HepG2 (cell line): ENCODE measurements around the gene PFKFB4. TPM values are rescaled to one million over a fixed set of nuclear protein-coding genes. Genes with fewer than 3 reads are reported as not detected.

Source experiments
- ARHGAP35 ChIP-seq: sonication (generic); formaldehyde crosslinking; IDR thresholded peaks from 2 replicates; pipeline ENCODE4 v1.9.0; 2022; ENCODE audit warnings: mild to moderate bottlenecking, inconsistent platforms, moderate library complexity, missing genetic modification reagents, borderline replicate concordance
- BHLHE40 ChIP-seq: IDR thresholded peaks from 2 replicates; pipeline ENCODE4 v1.6.1; 2011; ENCODE audit warnings: low read length, improper control_type of control experiment
- CBX1 ChIP-seq: IDR thresholded peaks from one replicate; pipeline ENCODE4 v1.6.1; 2016; ENCODE audit warnings: antibody characterized with exemption, low read depth
- CENPT ChIP-seq: sonication (generic); formaldehyde crosslinking; IDR thresholded peaks from 2 replicates; pipeline ENCODE4 v1.8.0; 2022; ENCODE audit warnings: low read depth, mild to moderate bottlenecking, moderate library complexity, missing genetic modification reagents
- HIVEP1 ChIP-seq: sonication (generic); formaldehyde crosslinking; IDR thresholded peaks from 2 replicates; pipeline ENCODE4 v1.4.0; 2020; ENCODE audit warnings: mild to moderate bottlenecking, missing genetic modification reagents
- KDM6A ChIP-seq: IDR thresholded peaks from 2 replicates; pipeline ENCODE4 v1.6.1; 2016; ENCODE audit warnings: low read depth
- LCORL ChIP-seq, 2 experiments: fragments of 450-650 bp in 1 of 2; sonication (generic) in 1 of 2; formaldehyde crosslinking in 1 of 2; IDR thresholded peaks; 2 replicates each; pipeline versions ENCODE4 v1.5.0 to v1.6.1; 2017 to 2020; ENCODE audit warnings: antibody characterized with exemption in 1 of 2, missing genetic modification reagents in 1 of 2
- NR2C2 ChIP-seq: sonication (generic); formaldehyde crosslinking; IDR thresholded peaks from 2 replicates; pipeline ENCODE4 v1.4.0; 2020; ENCODE audit warnings: missing genetic modification reagents, mild to moderate bottlenecking, moderate library complexity, borderline replicate concordance
- PCBP1 ChIP-seq: fragments of 200-400 bp; formaldehyde crosslinking; IDR thresholded peaks from 2 replicates; pipeline ENCODE4 v1.6.1; 2017; ENCODE audit warnings: mild to moderate bottlenecking, low read depth, low read length, borderline replicate concordance
- POLR2AphosphoS5 ChIP-seq: IDR thresholded peaks from 2 replicates; pipeline ENCODE4 v1.6.1; 2012; ENCODE audit warnings: low read depth, low read length
- SP140L ChIP-seq: sonication (generic); formaldehyde crosslinking; IDR thresholded peaks from 2 replicates; pipeline ENCODE4 v1.4.0; 2020; ENCODE audit warnings: missing genetic modification reagents, borderline replicate concordance
- STAT5B ChIP-seq: sonication (generic); formaldehyde crosslinking; IDR thresholded peaks from 2 replicates; pipeline ENCODE4 v1.4.0; 2020; ENCODE audit warnings: missing genetic modification reagents
- TGIF2 ChIP-seq: IDR thresholded peaks from 2 replicates; pipeline ENCODE4 v1.6.1; 2016; ENCODE audit warnings: control low read depth, missing compliant biosample characterization
- ZBTB8A ChIP-seq: sonication (generic); formaldehyde crosslinking; IDR thresholded peaks from 2 replicates; pipeline ENCODE4 v1.4.0; 2020; ENCODE audit warnings: mild to moderate bottlenecking, low read depth, missing genetic modification reagents, borderline replicate concordance
- ZNF20 ChIP-seq: sonication (generic); formaldehyde crosslinking; IDR thresholded peaks from 2 replicates; pipeline ENCODE4 v1.4.0; 2020; ENCODE audit warnings: mild to moderate bottlenecking, moderate library complexity, missing genetic modification reagents
- ZNF430 ChIP-seq: sonication (generic); formaldehyde crosslinking; IDR thresholded peaks from 2 replicates; pipeline ENCODE4 v1.9.0; 2021; ENCODE audit warnings: mild to moderate bottlenecking, missing genetic modification reagents
- ZNF557 ChIP-seq: sonication (generic); formaldehyde crosslinking; IDR thresholded peaks from 2 replicates; pipeline ENCODE4 v1.4.0; 2020; ENCODE audit warnings: missing genetic modification reagents
- ZNF598 ChIP-seq: sonication (generic); formaldehyde crosslinking; IDR thresholded peaks from 2 replicates; pipeline ENCODE4 v1.5.1; 2020; ENCODE audit warnings: mild to moderate bottlenecking, missing genetic modification reagents, borderline replicate concordance
- ZNF619 ChIP-seq: sonication (generic); formaldehyde crosslinking; IDR thresholded peaks from 2 replicates; pipeline ENCODE4 v1.4.0; 2020; ENCODE audit warnings: mild to moderate bottlenecking, missing genetic modification reagents
- ZNF709 ChIP-seq: sonication (generic); formaldehyde crosslinking; IDR thresholded peaks from 2 replicates; pipeline ENCODE4 v1.5.0; 2020; ENCODE audit warnings: mild to moderate bottlenecking, missing genetic modification reagents
- ZNF883 ChIP-seq: sonication (generic); formaldehyde crosslinking; IDR thresholded peaks from 2 replicates; pipeline ENCODE4 v1.5.1; 2020; ENCODE audit warnings: mild to moderate bottlenecking, missing genetic modification reagents; ENCODE audit errors: not compliant biosample characterization
- polyA plus RNA-seq, 8 experiments: library from polyadenylated mRNA; depleted of rRNA in 3 of 8; stranded (reverse) in 7 of 8; unstranded in 1 of 8; fragments of >200 nt; fragmentation: Illumina TruSeq in 4 of 8; extraction: Trizol in 4 of 8; gene quantifications; 2 replicates each; pipeline versions ENCODE4 v1.2.1 to v1.2.3, GENCODE V29; 2011 to 2016; ENCODE audit warnings: low read depth in 4 of 8, missing spikeins in 1 of 8, mixed read lengths in 1 of 8; ENCODE audit not compliant: insufficient read depth in 1 of 8
- total RNA-seq, 5 experiments: library from RNA; depleted of rRNA; stranded (reverse); fragments of >200 nt; fragmentation: Illumina TruSeq; extraction: Trizol; gene quantifications; 2 replicates each; pipeline ENCODE4 v1.2.3, GENCODE V29; 2016; ENCODE audit warnings: low read depth in 1 of 5
- TF ChIP-seq, protein P1 (sequence below), 2 experiments: sonication (generic) in 1 of 2; formaldehyde crosslinking in 1 of 2; IDR thresholded peaks; 2 replicates each; pipeline versions ENCODE4 v1.4.0 to v1.6.1; 2018 to 2020; ENCODE audit warnings: missing genetic modification reagents in 2 of 2, borderline replicate concordance in 1 of 2, low read depth in 1 of 2, mild to moderate bottlenecking in 1 of 2, missing biosample characterization in 1 of 2
- TF ChIP-seq, protein P2 (sequence below): sonication (generic); formaldehyde crosslinking; IDR thresholded peaks from 2 replicates; pipeline ENCODE4 v1.5.0; 2020; ENCODE audit warnings: missing genetic modification reagents

PFKFB4 gene
- total and polyA plus RNA-seq, 2 of the 13 experiments (the other 11 are each of a cell fraction or from before 2014, with no cell fraction given) = 7.1 to 103 TPM

DNA sequence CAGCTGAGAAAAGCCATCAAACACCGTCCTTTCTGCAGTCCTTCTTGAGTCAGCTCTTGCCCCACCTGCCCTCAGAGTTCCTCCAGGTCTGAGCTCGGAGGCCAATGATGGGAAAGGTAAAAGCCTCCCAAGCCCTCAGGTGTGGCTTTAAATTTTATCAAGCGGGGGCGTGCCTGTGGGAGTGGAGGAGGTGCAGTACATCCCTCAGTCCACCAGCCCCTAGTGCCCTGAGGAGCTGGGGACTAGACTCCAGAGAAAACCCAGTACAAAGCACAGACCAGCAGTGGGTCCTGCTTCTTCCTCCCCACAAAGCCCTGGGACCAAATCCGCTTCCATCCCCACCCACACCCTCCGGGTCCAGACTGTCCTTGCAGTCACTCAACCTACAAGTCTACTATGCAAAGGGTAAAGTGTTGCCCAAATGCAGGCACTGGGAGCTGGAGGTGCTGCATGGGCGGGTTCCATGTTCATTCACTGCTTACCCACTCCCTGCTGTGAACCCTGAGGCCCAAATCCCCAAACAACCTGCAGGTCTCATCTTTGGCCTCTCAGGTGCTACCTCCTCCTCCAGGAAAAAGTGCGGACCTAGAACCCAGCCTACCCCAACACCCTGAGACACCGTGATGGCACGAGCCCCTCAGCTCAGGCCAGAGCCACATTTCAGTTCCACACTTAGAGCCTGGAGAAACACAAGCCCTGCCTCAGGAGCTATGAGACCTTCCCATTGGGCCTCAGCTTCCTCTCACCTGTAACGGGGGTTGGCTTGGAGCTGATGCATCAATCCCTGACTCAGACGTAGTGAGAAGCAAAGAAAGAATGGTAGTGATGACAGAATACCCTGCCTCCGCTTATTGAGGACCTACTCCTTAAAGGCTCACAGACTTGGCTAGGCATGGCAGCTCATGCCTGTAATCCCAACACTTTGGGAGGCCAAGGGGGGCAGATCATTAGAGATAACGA, 2.4 kb downstream of the PFKFB4 start (continued):
- no peak for TF ChIP-seq PCBP1
- no peak for TF ChIP-seq SP140L (CRISPR knock-in tag)
- TF ChIP-seq STAT5B = no peak
- TF ChIP-seq BHLHE40 = no peak
- no peak for TF ChIP-seq ZNF430 (CRISPR knock-in tag)
- TF ChIP-seq, protein P1, sequence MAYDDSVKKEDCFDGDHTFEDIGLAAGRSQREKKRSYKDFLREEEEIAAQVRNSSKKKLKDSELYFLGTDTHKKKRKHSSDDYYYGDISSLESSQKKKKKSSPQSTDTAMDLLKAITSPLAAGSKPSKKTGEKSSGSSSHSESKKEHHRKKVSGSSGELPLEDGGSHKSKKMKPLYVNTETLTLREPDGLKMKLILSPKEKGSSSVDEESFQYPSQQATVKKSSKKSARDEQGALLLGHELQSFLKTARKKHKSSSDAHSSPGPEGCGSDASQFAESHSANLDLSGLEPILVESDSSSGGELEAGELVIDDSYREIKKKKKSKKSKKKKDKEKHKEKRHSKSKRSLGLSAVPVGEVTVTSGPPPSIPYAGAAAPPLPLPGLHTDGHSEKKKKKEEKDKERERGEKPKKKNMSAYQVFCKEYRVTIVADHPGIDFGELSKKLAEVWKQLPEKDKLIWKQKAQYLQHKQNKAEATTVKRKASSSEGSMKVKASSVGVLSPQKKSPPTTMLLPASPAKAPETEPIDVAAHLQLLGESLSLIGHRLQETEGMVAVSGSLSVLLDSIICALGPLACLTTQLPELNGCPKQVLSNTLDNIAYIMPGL (CRISPR knock-in tag; IDR thresholded peaks at IDR 0.05; ENCODE audit: borderline replicate concordance in 1 of 2, low read depth in 1 of 2) = no peak
- no peak for TF ChIP-seq ZNF619 (CRISPR knock-in tag)
- TF ChIP-seq NR2C2 = no peak
- TF ChIP-seq LCORL (IDR thresholded peaks at IDR 0.05) = no peak
- TF ChIP-seq LCORL (CRISPR knock-in tag; IDR thresholded peaks at IDR 0.05) = no peak
- TF ChIP-seq ARHGAP35 (CRISPR knock-in tag) = no peak
- no peak for TF ChIP-seq HIVEP1 (CRISPR knock-in tag)
- TF ChIP-seq TGIF2 (CRISPR knock-in tag) = no peak
- TF ChIP-seq KDM6A = no peak
- peak; percentile 36; the same call in 1 of the 2 replicates for TF ChIP-seq ZNF598 (CRISPR knock-in tag)
- no peak for TF ChIP-seq ZNF20 (CRISPR knock-in tag)
- TF ChIP-seq ZNF557 (CRISPR knock-in tag) = no peak
- TF ChIP-seq CBX1 = no peak
- no peak for TF ChIP-seq CENPT (CRISPR knock-in tag)
- TF ChIP-seq POLR2AphosphoS5 = no peak
- TF ChIP-seq ZNF883 (CRISPR knock-in tag) = peak; percentile 62
- TF ChIP-seq ZBTB8A = no peak
- TF ChIP-seq, protein P2, sequence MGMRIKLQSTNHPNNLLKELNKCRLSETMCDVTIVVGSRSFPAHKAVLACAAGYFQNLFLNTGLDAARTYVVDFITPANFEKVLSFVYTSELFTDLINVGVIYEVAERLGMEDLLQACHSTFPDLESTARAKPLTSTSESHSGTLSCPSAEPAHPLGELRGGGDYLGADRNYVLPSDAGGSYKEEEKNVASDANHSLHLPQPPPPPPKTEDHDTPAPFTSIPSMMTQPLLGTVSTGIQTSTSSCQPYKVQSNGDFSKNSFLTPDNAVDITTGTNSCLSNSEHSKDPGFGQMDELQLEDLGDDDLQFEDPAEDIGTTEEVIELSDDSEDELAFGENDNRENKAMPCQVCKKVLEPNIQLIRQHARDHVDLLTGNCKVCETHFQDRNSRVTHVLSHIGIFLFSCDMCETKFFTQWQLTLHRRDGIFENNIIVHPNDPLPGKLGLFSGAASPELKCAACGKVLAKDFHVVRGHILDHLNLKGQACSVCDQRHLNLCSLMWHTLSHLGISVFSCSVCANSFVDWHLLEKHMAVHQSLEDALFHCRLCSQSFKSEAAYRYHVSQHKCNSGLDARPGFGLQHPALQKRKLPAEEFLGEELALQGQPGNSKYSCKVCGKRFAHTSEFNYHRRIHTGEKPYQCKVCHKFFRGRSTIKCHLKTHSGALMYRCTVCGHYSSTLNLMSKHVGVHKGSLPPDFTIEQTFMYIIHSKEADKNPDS (CRISPR knock-in tag) = no peak
- no peak for TF ChIP-seq ZNF709 (CRISPR knock-in tag)
